ENCODE results near the gene CD226.

DNA sequence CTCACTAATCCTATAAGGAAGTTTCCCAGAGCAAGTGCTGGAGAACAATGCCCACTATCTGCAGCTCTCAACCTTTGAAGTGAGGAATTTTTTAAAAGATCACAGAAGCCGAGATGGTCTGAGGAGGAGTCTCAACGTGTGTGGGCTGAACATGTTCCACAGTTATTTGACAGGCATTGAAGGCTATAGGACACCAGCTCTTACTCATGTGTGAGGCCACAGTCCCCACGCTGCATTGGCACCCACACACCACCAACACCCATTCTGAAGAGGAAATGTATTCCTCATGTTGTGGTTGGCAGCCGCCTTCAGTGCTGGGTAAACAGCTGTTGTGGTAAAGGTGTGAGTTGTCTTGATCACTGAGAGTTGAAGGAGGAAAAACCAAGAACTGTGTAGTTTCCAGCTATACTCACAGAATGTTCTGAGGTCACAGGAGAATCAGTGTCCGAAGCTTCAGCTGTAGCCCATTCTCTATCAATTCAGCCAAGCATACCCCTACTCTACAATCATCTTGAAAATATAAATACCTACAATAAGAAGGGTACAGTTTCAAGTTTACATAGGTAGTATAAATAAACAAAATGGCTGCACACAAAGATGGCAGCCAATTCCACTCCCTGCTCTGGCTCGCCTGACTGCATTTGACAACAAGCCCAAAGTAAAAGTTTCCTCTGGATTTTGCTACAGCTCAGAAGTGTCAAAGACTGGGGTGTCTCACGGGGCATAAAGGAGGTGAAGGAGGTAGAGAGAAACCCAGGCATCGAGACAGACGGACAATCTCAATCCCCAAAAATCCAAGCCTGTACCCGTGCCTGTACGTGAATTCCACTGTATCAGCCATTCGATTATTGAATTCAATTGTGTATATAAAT is 12.1 kb downstream of the CD226 start:
- TF ChIP-seq, protein P1, sequence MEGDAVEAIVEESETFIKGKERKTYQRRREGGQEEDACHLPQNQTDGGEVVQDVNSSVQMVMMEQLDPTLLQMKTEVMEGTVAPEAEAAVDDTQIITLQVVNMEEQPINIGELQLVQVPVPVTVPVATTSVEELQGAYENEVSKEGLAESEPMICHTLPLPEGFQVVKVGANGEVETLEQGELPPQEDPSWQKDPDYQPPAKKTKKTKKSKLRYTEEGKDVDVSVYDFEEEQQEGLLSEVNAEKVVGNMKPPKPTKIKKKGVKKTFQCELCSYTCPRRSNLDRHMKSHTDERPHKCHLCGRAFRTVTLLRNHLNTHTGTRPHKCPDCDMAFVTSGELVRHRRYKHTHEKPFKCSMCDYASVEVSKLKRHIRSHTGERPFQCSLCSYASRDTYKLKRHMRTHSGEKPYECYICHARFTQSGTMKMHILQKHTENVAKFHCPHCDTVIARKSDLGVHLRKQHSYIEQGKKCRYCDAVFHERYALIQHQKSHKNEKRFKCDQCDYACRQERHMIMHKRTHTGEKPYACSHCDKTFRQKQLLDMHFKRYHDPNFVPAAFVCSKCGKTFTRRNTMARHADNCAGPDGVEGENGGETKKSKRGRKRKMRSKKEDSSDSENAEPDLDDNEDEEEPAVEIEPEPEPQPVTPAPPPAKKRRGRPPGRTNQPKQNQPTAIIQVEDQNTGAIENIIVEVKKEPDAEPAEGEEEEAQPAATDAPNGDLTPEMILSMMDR (IDR thresholded peaks at IDR 0.05): no peak
- TF ChIP-seq POLR2A (IDR thresholded peaks at IDR 0.05): no peak
